Endothelial cell of umbilical vein (primary cell): ENCODE measurements around the gene IER5. TPM values are rescaled to one million over a fixed set of nuclear protein-coding genes. Genes with fewer than 3 reads are reported as not detected.

Source experiments
- BruUV-seq: library from RNA; stranded (reverse); fragments of 400-500 nt; replicated peaks from 2 replicates; lab custom pipeline; 2021; lab: Mats Ljungman, UMichigan
- CTCF ChIA-PET: fragments of 300-600, 350-600 bp; sonication (Branson Sonifier 250); formaldehyde crosslinking; loops from one replicate; lab custom pipeline; 2021; ENCODE audit warnings: antibody characterized with exemption, inconsistent platforms; lab: Charles Lee
- POLR2A ChIA-PET: fragments of 300-600, 350-600 bp; sonication (Branson Sonifier 250); formaldehyde crosslinking; loops from one replicate; lab custom pipeline; 2021; ENCODE audit warnings: antibody characterized with exemption, inconsistent platforms; lab: Charles Lee
- DNase-seq: peaks from one replicate; pipeline ENCODE4 v3.0.0-alpha.2; 2011; ENCODE audit warnings: low read depth, low spot score
- FAIRE-seq: peaks from 2 replicates; lab custom pipeline; 2011; peaks lifted over from hg19 to GRCh38; lab: Jason Lieb, UNC
- H2AFZ ChIP-seq: 2 replicates; pipeline ENCODE4 v1.6.0; 2012; ENCODE audit warnings: low read depth, low read length, control low read depth, inconsistent platforms
- H3K27ac ChIP-seq: 2 replicates; pipeline ENCODE4 v1.5.1; 2011; ENCODE audit warnings: low read depth, mild to moderate bottlenecking, control low read depth, low read length, moderate library complexity; ENCODE audit not compliant: insufficient read depth
- H3K27me3 ChIP-seq, 2 experiments: 2 replicates each; pipeline versions ENCODE4 v1.6.0 to v1.6.1; 2011; ENCODE audit warnings: low read length in 2 of 2, mixed read lengths in 1 of 2; ENCODE audit not compliant: control insufficient read depth in 2 of 2, insufficient read depth in 2 of 2
- H3K36me3 ChIP-seq, 2 experiments: 2 replicates in 1 of 2; 3 replicates in 1 of 2; pipeline ENCODE4 v1.5.1; 2011; ENCODE audit warnings: low read length in 2 of 2, mild to moderate bottlenecking in 1 of 2, moderate library complexity in 1 of 2; ENCODE audit not compliant: control insufficient read depth in 2 of 2, insufficient read depth in 2 of 2; ENCODE audit errors: extremely low read depth in 1 of 2
- H3K4me1 ChIP-seq: 3 replicates; pipeline ENCODE4 v1.5.1; 2011; ENCODE audit warnings: mild to moderate bottlenecking, low read length; ENCODE audit not compliant: control insufficient read depth, insufficient read depth; ENCODE audit errors: extremely low read depth
- H3K4me2 ChIP-seq: 2 replicates; pipeline ENCODE4 v1.6.1; 2011; ENCODE audit warnings: low read length, control low read depth, mixed read lengths; ENCODE audit not compliant: insufficient read depth
- H3K4me3 ChIP-seq, 3 experiments: fragments of 200-600 bp in 1 of 3; sonication (generic), shearing (Covaris generic) in 1 of 3; replicated peaks in 1 of 3; 2 replicates each; pipeline ENCODE4 v1.5.1; 2011 to 2016; ENCODE audit warnings: control low read depth in 3 of 3, low read length in 3 of 3, mild to moderate bottlenecking in 2 of 3, inconsistent platforms in 1 of 3, low read depth in 1 of 3, moderate library complexity in 1 of 3; ENCODE audit not compliant: insufficient read depth in 1 of 3
- H3K79me2 ChIP-seq: 2 replicates; pipeline ENCODE4 v1.6.0; 2012; ENCODE audit warnings: low read length, inconsistent platforms; ENCODE audit not compliant: control insufficient read depth, insufficient read depth
- H3K9ac ChIP-seq: replicated peaks from 2 replicates; pipeline ENCODE3; 2011; ENCODE audit warnings: low read length, control low read depth; ENCODE audit not compliant: insufficient read depth; ENCODE audit errors: extremely low read depth
- H3K9me1 ChIP-seq: replicated peaks from 3 replicates; pipeline ENCODE4 v1.6.0; 2011; ENCODE audit warnings: mild to moderate bottlenecking, low read length; ENCODE audit not compliant: control insufficient read depth, insufficient read depth; ENCODE audit errors: extremely low read depth
- H3K9me3 ChIP-seq: replicated peaks from 2 replicates; pipeline ENCODE4 v1.5.1; 2012; ENCODE audit warnings: low read length, inconsistent platforms; ENCODE audit not compliant: control insufficient read depth, insufficient read depth
- H4K20me1 ChIP-seq: replicated peaks from 2 replicates; pipeline ENCODE3; 2011; ENCODE audit warnings: mild to moderate bottlenecking, low read length; ENCODE audit not compliant: control insufficient read depth, insufficient read depth; ENCODE audit errors: extremely low read depth
- EZH2 ChIP-seq: IDR thresholded peaks from 2 replicates; pipeline ENCODE4 v1.6.1; 2012; ENCODE audit warnings: borderline replicate concordance, low read depth, mild to moderate bottlenecking, moderate library complexity, low read length, inconsistent platforms; ENCODE audit not compliant: severe bottlenecking
- FOS ChIP-seq: IDR thresholded peaks from 2 replicates; pipeline ENCODE4 v1.6.1; 2011; ENCODE audit warnings: mild to moderate bottlenecking, low read length, moderate library complexity, borderline replicate concordance; ENCODE audit not compliant: insufficient read depth
- GATA2 ChIP-seq: IDR thresholded peaks from 2 replicates; pipeline ENCODE4 v1.7.0; 2011; ENCODE audit warnings: low read depth, mild to moderate bottlenecking, moderate library complexity, mixed read lengths, low read length; ENCODE audit not compliant: insufficient read length, insufficient read depth
- JUN ChIP-seq: IDR thresholded peaks from 2 replicates; pipeline ENCODE4 v1.6.1; 2011; ENCODE audit warnings: borderline replicate concordance, low read depth; ENCODE audit not compliant: insufficient read length, insufficient read depth
- MYC ChIP-seq: IDR thresholded peaks from one replicate; pipeline ENCODE4 v1.6.1; 2011; ENCODE audit warnings: mild to moderate bottlenecking, low read depth, low read length
- POLR2A ChIP-seq: IDR thresholded peaks from 2 replicates; pipeline ENCODE4 v1.6.1; 2012; ENCODE audit warnings: low read depth, mild to moderate bottlenecking, control low read depth, low read length
- POLR2AphosphoS5 ChIP-seq: IDR thresholded peaks from 2 replicates; pipeline ENCODE4 v1.6.1; 2012; ENCODE audit warnings: low read depth, mild to moderate bottlenecking, control low read depth, low read length, moderate library complexity; ENCODE audit not compliant: insufficient read depth
- dilution Hi-C: fragments of 300-500 bp; cut with MboI; formaldehyde crosslinking; loops from one replicate; pipeline ENCODE4 v1.15.0; 2019; ENCODE audit warnings: low sequenced_read_pairs; ENCODE audit not compliant: extremely low pct_ligation_motif_present
- intact Hi-C: fragments of 100-400 bp; cut with micrococcal nuclease; formaldehyde crosslinking; loops from one replicate; pipeline ENCODE4 v1.10.0; 2022
- polyA plus RNA-seq, 4 experiments: library from polyadenylated mRNA; depleted of rRNA in 3 of 4; stranded (reverse) in 3 of 4; unstranded in 1 of 4; fragments of >200 nt; gene quantifications; 2 replicates each; pipeline versions ENCODE4 v1.2.1 to v1.2.3, GENCODE V29; 2011 to 2012; ENCODE audit warnings: missing spikeins in 1 of 4
- total RNA-seq: library from RNA; stranded (reverse); gene quantifications from 2 replicates; pipeline ENCODE4 v1.2.3, GENCODE V29; 2021
- TF ChIP-seq, protein P1 (sequence below): IDR thresholded peaks from 2 replicates; pipeline ENCODE4 v1.6.1; 2011; ENCODE audit not compliant: insufficient read depth, insufficient read length
- TF ChIP-seq, protein P2 (sequence below), 2 donors: IDR thresholded peaks; 1 replicate in 1 of 2; 2 replicates in 1 of 2; pipeline ENCODE4 v1.5.1; 2011; ENCODE audit warnings: low read length in 2 of 2, mild to moderate bottlenecking in 2 of 2, moderate library complexity in 2 of 2, control low read depth in 1 of 2, inconsistent platforms in 1 of 2, low read depth in 1 of 2; ENCODE audit not compliant: insufficient read depth in 1 of 2; ENCODE audit errors: extremely low read depth in 1 of 2

The IER5 gene
- total and polyA plus RNA-seq, 2 donors (not counting 3 experiments of a cell fraction or from before 2014, with no cell fraction given), result 6.6 to 14.4 TPM

DNA sequence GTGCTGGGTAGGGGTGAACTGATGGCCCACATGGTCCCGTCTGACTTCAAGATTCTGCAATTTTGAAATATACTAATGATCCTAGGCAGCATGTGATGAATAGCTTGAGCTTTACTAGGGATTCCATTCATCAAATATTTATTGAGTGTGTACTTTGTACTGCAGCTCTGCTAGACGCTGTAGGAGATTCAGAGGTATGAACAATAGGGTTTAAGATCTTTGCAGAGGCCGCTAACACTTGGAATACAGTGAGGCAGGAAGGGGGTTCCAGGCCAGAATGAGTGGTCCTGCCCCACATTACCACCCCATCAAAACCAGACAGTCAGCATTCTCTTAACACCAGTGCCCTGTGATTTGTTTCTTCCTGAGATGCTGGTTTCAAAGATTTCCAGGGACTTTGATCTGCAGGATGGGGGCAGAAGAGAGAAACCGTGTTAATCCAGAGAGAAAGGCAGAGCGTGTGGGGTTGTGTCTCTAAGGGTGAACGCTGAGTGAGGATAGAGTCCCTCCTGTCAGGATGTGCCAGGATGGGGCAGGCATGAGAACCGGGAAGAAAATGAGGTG lies 19.9 kb downstream of the IER5 start:
- no peaks in the 10 kb centered on the region for H3K27me3 ChIP-seq
- no peaks in the 10 kb centered on the region for H4K20me1 ChIP-seq
- TF ChIP-seq, protein P1, sequence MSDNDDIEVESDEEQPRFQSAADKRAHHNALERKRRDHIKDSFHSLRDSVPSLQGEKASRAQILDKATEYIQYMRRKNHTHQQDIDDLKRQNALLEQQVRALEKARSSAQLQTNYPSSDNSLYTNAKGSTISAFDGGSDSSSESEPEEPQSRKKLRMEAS, result no peak
- TF ChIP-seq MYC (no peak), GATA2 (no peak), POLR2AphosphoS5 (no peak), POLR2A (no peak), JUN (no peak), FOS (no peak), EZH2 (no peak)
- TF ChIP-seq, protein P2, sequence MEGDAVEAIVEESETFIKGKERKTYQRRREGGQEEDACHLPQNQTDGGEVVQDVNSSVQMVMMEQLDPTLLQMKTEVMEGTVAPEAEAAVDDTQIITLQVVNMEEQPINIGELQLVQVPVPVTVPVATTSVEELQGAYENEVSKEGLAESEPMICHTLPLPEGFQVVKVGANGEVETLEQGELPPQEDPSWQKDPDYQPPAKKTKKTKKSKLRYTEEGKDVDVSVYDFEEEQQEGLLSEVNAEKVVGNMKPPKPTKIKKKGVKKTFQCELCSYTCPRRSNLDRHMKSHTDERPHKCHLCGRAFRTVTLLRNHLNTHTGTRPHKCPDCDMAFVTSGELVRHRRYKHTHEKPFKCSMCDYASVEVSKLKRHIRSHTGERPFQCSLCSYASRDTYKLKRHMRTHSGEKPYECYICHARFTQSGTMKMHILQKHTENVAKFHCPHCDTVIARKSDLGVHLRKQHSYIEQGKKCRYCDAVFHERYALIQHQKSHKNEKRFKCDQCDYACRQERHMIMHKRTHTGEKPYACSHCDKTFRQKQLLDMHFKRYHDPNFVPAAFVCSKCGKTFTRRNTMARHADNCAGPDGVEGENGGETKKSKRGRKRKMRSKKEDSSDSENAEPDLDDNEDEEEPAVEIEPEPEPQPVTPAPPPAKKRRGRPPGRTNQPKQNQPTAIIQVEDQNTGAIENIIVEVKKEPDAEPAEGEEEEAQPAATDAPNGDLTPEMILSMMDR (IDR thresholded peaks at IDR 0.05; ENCODE audit: extremely low read depth in 1 of 2, insufficient read depth in 1 of 2, low read depth in 1 of 2, low read length in 2 of 2), result no peak
- no peak for DNase-seq
- dilution Hi-C loops, result no loop called here
- CTCF ChIA-PET, result interaction anchor here (0.9 to 4.8 kb wide), 2 partner anchors 27 to 33 kb away, joined by 3 to 42 read pairs; no protein-coding TSS in a partner anchor
- no peaks in the 10 kb centered on the region for H3K79me2 ChIP-seq
- FAIRE-seq, result no peak
- no peaks in the 10 kb centered on the region for H3K36me3 ChIP-seq
- no peak overlapping the region for H3K4me3 ChIP-seq
- intact Hi-C loops, result no loop called here
- no peak overlapping the region for H3K4me2 ChIP-seq
- no peak overlapping the region for H2AFZ ChIP-seq
- H3K9me1 ChIP-seq, result no peaks in the 10 kb centered on the region
- BruUV-seq, result no TSS peak
- H3K4me1 ChIP-seq, result peaks cover 50% of the 10 kb centered on the region
- H3K9me3 ChIP-seq, result no peaks in the 10 kb centered on the region
- H3K9ac ChIP-seq, result no peak overlapping the region
- H3K27ac ChIP-seq, result no peak overlapping the region
- POLR2A ChIA-PET, result interaction anchor here (5.8 kb wide), 1 partner anchor 18 kb away, joined by 114 read pairs; the partner anchor contains the start of gene IER5
